ENCODE results near the gene LRRC19.

LRRC19 gene, protein sequence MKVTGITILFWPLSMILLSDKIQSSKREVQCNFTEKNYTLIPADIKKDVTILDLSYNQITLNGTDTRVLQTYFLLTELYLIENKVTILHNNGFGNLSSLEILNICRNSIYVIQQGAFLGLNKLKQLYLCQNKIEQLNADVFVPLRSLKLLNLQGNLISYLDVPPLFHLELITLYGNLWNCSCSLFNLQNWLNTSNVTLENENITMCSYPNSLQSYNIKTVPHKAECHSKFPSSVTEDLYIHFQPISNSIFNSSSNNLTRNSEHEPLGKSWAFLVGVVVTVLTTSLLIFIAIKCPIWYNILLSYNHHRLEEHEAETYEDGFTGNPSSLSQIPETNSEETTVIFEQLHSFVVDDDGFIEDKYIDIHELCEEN

DNA sequence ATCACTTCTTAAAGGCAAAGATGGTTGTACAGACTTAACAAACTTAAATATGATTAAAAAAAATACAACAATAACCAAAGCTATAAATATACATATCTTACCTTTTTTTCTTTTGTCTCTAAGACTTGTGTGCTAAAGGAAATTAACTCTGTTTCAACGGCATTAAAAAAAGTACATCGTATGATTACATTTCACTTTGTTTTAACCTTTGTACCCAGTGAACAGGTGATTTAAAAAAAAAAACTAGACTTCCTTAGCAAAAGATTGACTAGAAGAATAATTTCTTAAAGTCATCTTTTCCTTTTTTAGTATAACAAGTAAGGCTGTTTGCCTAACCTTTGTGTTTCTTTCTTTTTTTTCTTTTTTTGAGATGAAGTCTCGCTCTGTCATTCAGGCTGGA lies at the start of gene LRRC19:
TSS of gene LRRC19 (minus strand) at position 182 of the 400 bp plus-strand sequence. CDS start 5,978 bp downstream, outside the sequence.
- no peak for DNase-seq (ENCODE audit: low read depth)

DNA sequence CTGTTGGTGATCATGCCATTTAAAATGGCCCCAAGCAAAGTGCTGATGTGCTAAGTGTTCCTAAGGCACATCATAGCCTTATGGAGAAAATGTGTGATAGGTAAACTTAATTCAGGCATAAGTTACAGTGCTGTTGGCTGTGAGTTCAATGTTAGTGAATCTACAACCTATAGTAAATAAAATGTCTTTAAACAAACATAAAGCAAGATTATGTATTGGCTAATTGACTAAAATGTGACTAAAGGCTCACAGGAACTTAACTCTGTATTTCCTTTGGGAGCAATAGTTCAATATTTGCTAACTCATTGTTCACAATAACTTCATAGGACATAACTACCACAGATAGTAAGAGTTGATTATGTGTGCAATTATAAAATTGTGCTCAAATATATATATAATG lies 49.4 kb upstream of the LRRC19 start:
- no peak for DNase-seq (ENCODE audit: low read depth)

DNA sequence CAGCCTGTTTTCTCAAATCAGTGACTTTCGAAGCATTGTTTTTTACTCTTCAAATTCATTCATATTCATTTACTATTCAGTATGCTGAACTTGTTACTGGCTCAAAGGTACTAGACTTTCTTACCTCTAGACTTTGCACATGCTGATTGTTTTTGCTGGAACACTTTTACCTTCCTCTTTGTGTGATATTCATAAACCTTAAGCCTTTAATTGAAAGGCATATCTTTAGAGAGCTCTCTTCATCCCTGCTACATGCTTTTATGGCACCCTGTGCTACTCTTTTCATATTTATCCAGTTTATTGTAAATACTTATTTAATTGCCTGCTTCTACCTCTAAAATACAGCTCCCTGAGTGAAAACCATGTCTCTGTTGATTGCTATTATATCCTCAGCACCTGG lies 48.7 kb upstream of the LRRC19 start:
- DNase-seq (ENCODE audit: low read depth) = no peak

DNA sequence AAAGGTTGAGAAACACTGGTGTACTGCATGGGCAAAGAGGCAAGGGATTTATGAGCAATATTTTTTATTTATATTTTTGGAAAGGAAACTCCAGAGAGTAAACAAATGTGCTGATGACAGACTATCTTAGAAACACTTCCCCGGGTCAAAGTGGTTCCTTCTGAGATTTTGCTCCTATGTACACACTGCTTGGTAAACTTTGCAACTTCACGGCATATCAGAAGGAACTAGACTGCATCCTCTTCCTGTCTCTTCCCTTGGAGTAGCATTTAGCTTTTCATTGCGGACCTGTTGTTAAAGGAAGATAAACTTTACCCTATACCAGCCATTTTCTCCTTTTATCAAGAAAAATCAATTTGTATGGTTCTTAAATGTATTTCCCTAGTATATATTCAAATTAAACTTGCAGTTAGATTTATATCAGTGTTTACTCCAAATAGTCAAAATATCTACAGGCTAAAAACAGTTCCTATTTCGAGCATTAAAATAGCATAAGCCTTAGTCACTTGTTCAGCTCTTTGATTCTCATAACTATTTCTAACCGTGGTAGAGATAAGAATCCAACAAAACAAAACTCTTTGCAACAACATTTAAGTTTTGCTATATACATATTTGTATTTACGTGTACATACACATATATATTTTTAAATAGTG lies 48.0 kb upstream of the LRRC19 start:
- no peak for DNase-seq (ENCODE audit: low read depth)

DNA sequence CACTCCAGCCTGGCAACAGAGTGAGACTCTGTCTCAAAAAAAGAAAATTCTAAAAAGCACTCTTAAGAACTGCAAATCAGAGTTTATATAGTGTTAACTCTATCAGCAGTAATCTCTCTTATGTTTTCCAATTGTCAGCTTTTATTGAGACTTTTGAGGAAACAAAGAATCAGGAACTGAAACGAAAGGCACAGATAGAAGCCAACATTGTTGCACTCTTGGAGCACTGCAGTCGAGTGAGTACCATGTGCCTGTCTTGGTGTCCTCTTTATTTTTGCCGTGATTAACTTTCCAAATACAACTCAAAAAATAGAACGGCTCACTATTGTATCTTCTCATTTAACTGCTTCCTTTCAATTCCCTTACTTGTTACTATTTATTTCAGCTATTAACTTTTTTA lies 41.7 kb upstream of the LRRC19 start:
- no peak for DNase-seq (ENCODE audit: low read depth)

DNA sequence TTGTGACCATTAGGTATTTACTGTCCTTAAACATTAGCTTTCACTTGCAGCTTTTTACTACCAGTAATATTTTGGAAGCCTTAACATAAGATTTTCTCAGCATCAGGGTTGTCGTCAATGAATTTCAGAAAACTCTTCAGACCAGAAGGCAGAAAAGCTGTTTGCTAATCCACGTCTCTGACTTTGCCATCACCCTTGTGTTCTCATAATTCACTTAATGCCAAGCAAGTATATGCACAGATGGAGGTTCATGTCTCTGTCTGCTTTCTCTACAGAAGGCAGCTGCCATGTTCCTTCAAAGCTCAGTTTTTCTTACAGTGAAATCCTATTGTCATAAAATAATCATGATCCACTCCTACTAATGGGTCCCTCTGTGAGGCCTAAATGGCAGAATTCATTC lies 37.7 kb upstream of the LRRC19 start:
- no peak for DNase-seq (ENCODE audit: low read depth)

DNA sequence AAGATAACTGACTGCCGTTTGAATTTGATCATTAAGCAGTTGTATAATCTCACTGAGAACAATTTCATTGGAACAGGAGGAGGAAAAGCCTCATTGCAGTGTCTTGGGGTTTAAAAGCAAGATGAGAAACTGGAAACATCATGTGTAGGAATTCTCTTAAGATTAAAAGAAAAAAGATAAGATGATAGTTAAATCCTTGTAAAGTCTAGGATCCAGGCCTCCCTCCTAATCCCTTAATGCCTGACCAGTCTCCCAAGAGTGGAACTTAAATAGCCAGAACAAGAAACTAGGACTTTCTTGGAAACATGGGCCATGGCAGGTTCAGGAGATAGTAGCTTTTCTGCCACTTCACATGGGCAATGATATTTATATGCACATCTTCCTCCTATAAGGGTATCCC lies 37.0 kb upstream of the LRRC19 start:
- no peak for DNase-seq (ENCODE audit: low read depth)

DNA sequence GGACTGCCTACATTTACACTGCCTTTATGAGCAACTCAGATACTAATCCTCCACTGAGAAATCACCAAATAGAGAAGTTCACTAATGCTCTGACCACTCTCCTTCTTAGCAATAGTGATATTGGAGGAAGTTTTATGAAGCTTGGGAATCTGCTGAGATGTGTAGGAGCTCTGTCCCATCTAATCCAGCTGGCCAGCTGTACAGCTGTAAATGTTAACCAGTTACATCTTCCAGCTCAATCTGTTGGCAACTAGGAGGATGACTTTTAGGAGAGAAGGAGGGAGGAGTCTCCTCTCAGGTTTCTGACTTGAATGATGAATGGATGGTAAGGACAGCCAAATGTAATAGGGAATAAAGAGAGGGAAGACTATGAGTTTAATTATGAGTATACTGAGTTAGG lies 36.3 kb upstream of the LRRC19 start:
- DNase-seq (ENCODE audit: low read depth) = no peak

DNA sequence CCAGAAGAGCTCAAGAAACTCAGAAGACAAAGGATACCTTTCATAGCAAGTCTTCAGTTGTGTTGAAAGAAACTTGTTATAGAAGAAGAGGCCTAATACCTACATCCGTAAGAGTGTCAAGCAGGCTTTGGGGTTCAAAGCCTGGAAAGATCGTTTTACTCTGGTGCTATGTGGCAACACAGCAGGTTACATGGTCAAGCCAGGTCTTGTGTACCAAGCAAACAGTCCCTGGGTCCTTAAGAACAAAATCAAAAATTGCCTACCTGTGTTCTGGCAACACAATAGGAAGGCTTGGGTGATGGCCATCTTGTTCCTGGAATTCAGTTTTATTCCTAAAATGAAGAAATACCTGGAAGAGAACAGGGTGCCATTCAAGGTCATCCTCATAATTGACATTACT lies 32.0 kb upstream of the LRRC19 start:
- DNase-seq (ENCODE audit: low read depth) = no peak

DNA sequence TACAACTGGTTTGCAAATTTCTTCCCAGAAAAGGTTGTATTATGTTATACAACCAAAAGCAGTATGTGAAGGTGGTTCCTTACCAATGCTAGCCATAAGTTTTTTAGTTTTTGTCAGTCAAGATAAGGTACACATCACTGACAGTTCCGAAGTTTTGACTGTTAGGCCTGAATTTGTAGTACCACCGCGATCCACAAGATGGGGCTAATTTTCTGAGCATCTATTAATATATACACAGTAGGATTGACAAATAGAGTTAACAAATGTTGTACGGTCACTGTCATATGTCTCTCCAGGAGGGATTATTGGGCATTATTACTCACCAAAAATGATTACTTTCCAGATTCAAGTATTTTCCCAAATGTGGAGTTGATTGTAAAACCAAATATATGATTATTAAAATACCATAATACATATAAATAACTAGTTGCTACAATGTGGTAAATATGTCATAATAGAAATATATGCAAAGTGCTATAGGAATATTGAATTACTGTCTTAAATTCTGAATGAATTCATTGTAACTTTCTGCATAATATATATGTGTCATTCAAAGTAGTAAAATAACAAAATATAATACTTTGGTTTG lies 28.4 kb upstream of the LRRC19 start:
- peak; percentile 39 for DNase-seq (ENCODE audit: low read depth)

DNA sequence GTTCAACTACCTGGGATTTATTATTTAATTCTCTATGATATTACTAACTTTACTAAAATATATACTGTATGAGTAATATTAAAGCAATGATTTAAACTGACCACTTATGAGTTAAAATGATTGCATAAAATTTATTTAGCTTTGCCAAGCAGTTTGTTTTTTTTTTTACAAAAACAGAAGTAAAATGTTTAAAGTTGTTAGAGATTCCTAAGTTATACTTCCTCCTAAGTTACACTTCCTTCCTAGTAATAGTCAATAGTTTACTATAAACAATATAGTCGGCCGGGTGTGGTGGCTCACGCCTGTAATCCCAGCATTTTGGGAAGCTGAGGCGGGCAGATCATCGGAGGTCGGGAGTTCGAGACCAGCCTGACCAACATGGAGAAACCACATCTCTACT lies 23.7 kb upstream of the LRRC19 start:
- DNase-seq (ENCODE audit: low read depth) = no peak

DNA sequence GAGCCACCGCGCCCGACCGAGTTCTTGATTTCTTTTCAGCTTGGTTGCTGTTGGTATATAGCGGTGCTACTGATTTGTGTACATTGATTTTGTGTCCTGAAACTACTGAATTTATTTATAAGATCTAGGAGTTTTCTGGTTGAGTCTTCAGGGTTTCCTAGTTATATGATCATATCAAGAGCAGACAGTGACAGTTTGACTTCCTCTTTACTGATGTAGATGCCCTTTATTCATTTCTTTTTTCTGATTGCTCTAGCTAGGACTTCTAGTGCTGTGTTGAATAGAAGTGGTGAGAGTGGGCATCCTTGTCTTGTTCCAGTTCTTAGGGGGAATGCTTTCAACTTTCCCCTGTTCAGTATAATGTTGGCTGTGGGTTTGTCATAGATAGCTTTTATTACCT lies 17.4 kb upstream of the LRRC19 start:
- no peak for DNase-seq (ENCODE audit: low read depth)

DNA sequence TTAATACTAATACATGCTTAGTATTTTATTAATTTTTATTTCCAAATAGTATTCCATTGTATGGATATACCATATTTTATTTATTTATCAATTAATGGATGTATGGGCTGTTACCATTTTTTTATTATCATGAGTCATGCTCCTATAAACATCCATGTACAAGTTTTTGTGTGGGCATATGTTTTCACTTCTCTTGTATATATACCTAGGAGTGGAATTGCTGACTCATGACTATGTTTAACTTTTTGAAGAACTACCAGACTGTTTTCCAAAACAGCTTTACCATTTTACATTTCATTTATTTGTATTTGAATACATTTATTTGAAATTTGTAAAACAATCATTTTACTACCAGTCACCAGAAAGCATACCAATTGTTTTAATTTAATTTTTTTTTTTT lies 14.1 kb upstream of the LRRC19 start:
- no peak for DNase-seq (ENCODE audit: low read depth)

DNA sequence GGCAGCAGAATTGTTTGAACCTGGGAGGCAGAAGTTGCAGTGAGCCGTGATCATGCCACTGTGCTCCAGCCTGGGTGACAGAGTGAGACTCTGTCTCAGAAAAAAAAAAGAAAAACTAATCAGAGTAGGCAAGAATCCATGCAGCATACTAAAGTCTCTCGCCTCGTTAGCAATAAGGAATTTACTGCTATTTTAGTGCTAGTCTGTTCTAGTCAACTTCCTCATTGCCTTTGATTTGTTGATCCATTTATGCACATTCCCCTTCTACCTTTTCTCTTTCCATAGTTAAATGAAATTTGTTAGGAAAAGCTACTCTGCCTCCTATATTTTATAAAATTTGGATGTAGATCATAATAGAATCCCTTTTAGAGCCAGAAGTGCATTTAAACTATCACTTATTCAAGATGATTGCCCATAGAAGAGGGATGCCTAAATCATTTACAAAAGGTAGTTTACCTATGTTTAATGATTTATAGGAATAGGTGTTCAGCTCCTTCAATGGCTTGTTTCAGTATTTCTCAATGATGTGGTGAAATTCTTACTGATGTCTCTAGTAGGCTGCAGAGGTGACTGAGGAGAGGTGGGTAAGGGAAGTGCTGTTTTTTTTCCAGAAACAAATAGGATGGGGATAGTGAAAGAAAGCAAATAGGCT lies 1.9 kb downstream of the LRRC19 start:
- no peak for DNase-seq (ENCODE audit: low read depth)

DNA sequence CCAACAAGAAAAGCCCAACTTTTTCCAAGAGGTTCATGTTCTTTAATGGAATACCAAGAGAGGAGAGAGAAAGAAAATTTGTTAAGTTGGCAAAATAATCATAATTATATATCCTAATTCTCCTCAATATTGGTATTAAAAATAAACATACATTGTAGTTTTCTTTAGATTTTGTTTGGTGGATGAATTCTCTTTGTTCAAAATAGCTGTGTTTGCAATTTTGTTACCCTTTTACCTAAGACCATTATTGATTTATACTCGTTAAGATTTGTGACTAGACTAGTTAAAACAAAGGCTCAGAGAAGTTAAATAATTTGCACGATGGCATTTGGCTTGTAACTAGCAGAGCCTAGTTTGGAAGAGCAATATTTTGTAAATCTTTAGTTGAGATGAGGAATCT lies 9.7 kb downstream of the LRRC19 start:
- DNase-seq (ENCODE audit: low read depth) = no peak

DNA sequence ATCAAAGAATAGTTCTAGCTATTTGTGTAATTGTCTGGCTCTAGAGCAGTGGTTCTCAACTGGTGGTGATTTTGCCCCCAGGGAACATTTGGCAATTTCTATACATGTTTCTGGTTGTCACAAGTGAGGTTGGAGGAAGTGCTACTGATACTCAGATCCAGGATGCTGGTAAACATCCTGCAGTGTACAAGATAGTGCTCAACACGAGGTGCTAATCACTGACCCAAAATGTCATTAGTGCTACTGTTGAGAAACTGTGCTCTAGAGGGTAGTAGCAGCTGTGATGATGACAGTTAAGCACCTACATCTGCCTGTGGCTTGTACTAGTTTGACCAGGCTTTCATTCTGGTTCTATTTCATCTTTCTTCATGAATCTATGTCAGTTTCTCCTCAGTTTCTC lies 22.1 kb downstream of the LRRC19 start:
- no peak for DNase-seq (ENCODE audit: low read depth)

DNA sequence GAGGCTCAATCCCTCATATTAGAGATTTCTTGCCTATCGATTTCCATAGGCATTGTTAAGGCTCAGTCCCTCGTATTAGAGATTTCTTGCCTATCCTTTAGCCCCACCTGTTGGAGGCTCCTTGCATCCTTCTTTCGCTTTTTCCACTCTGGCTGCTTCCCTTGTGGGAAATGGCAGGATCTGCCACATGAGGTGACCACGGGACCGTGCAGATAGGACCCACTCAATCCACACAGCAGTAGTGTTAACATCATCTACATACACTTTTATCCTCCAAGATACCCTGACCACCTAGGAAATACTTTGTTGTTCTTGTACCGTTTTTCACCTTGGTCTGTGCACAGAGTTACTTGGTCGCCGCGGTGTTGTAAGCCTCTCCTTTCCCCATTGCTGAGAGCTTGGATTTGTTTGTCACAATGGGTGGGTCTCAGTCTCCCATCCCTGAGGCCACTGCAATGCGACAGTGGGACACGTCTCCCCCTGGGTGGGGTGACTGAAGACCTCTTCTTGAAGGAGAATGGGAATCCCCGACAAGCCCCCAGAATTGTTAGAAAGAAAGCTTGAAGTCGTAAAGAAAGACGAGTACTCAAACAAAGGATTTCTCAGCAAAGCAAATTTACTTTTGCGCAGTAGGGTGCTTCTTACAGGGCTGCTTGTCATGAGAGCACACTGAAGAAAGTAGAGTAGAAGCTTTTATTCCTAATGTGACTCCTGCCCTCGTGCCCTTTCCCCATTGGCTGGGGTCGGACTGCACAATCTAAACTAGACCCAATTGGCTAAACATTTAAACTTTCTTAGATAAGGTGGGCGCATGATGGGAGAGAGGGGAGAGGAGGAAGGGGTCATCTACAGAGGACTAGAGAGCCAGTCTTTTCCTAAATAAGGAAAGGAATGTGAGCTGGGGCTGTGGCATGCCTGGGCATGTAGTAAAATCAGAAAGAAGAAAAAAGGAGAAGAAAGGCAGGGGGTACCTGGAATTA lies 29.5 kb downstream of the LRRC19 start:
- no peak for DNase-seq (ENCODE audit: low read depth)

DNA sequence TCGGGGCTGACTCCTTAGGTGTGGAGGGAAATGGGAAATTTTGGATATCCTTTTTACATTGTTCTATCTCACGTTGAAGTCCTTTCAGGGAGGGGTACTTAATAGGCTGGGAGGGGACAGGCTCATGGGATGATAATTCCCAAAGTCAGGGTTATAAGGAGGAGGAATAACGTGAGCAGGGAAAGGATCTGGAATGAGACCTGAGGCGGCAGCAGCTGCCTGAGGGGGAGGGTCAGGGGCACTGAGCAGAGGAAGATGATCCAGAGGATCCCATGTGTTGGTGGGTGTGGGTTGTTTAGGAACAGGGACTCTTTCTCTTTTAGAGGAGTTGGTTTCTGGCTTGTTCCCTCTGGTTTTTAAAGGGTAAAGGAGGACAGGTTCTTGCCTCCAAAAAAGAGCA lies 30.5 kb downstream of the LRRC19 start:
- DNase-seq (ENCODE audit: low read depth) = no peak

DNA sequence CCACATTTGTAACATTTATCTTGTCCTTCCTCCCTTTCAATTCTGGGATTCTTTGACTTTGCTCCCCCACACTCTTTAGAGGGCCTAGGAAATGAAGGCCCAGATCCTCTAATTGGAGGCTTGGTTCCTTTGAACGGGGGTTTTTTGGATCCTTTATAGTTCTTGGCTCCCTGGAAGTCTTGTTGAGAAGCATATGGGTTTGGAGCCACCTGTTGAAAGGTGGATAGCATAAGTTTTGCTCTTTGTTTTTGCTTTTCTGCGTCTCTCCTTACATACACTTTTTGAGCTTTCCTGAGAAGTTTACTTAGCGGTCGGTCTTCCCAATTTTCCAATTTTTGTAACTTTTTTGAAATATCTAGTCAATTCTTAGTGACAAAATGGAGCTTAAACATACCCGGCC lies 31.5 kb downstream of the LRRC19 start:
- no peak for DNase-seq (ENCODE audit: low read depth)

DNA sequence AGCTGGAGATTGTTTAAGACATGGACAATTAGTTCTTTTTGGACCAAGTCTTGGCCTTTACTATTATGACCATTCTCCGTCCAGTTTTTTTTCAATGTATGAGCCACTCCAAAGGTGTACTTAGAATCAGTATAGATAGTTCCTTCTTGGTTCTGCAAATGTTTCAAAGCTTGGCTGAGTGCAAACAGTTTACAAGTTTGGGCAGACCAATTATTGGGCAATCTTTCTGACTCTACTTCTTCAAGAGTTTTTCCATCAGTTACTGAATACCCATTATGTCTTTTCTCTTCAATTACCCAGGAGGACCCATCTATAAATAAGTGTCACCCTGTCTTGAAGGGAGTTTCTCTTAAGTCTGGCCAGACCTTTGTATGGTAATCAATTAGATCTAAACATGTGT lies 33.8 kb downstream of the LRRC19 start:
- DNase-seq (ENCODE audit: low read depth) = no peak

DNA sequence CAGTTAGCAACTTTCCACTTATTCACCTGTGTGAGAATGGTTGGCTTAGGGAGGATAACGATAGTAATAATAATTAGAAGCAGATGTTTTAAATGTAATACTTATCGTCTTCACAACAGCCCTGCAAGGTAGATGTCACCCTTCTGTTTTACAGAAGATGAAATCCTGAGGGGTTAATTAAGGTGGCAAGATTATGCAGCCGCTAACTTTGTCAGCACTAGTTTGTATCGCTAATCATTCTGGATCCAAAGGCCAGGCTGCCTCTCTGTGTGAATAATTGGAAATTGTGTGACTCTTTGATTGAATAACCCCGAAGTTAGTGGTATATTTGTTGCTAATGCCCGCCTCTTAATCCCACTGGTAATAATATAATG lies 48.6 kb downstream of the LRRC19 start:
- no peak for DNase-seq (ENCODE audit: low read depth)

Measured in activated T-cell treated with anti-CD3 and anti-CD28 coated beads for 1 hour (primary cell).